BLaER1 treated with 17β-estradiol and CSF1 and Interleukin-3, amounts not matched to agents 10 nM and 100 nM (cell line): ENCODE data around the gene SART1.
"Not testable (repeated sequence)": the region's sequence is repeated elsewhere in the genome, so short reads cannot be mapped to it uniquely, and the experiment has no call there.

Source experiments
- H3K27ac ChIP-seq, 11 experiments: shearing (Covaris generic); formaldehyde crosslinking; 2 replicates each; pipeline ENCODE4 v1.8.1; 2022
- H3K27me3 ChIP-seq, 11 experiments: shearing (Covaris generic); formaldehyde crosslinking; 2 replicates each; pipeline ENCODE4 v1.8.1; 2022
- H3K36me3 ChIP-seq, 11 experiments: shearing (Covaris generic); formaldehyde crosslinking; 2 replicates each; pipeline ENCODE4 v1.8.1; 2022
- H3K4me1 ChIP-seq, 10 experiments: shearing (Covaris generic); formaldehyde crosslinking; 2 replicates each; pipeline ENCODE4 v1.8.1; 2022
- H3K4me2 ChIP-seq, 11 experiments: shearing (Covaris generic); formaldehyde crosslinking; 2 replicates each; pipeline ENCODE4 v1.8.1; 2022
- H3K4me3 ChIP-seq, 10 experiments: shearing (Covaris generic); formaldehyde crosslinking; 2 replicates each; pipeline ENCODE4 v1.8.1; 2022
- H3K9ac ChIP-seq, 11 experiments: shearing (Covaris generic); formaldehyde crosslinking; 2 replicates each; pipeline ENCODE4 v1.8.1; 2022
- H3K9me3 ChIP-seq, 11 experiments: shearing (Covaris generic); formaldehyde crosslinking; replicated peaks in 1 of 11; 2 replicates each; pipeline ENCODE4 v1.8.1; 2022
- H4K20me1 ChIP-seq, 11 experiments: shearing (Covaris generic); formaldehyde crosslinking; 2 replicates each; pipeline ENCODE4 v1.8.1; 2022
- Cebpa-rat ChIP-seq, 11 experiments: shearing (Covaris generic); IDR thresholded peaks; 2 replicates each; pipeline ENCODE4 v1.8.1; 2022

Gene SART1

DNA sequence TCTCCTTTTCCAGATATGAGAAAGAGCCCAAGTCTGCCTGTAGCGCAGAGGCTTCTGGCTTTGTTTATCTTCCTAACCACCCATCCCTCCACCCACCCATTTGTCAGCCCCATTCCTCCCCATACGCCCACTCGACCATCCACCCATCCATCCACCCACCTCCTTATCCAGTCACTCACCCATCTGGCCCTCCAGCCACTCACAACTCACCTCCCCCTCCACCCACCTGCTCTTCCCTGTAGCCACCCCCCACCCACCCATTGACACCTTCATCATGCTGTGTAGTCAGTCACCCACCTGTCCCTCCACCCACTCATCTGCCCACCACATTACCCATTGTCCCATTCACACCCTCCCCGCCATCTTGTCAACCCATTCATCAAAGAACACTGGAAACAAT, 55.8 kb downstream of the SART1 start:
- Histone ChIP-seq H3K27ac (no peak overlapping the region), H3K4me2 (no peak overlapping the region), H3K27me3 (peaks cover 0 to under 1% (median under 1%) of the 10 kb centered on the region in 11 experiments; a peak in 7 of 22 replicates), H3K9ac (no peak overlapping the region), H3K9me3 (no peaks in the 10 kb centered on the region), H3K36me3 (no peaks in the 10 kb centered on the region), H4K20me1 (peaks cover 0 to 7% (median 0%) of the 10 kb centered on the region in 11 experiments; a peak in 1 of 22 replicates), H3K4me3 (no peak overlapping the region), H3K4me1 (peaks cover 31 to 64% (median 53%) of the 10 kb centered on the region in 10 experiments)
- no peak for TF ChIP-seq Cebpa-rat (IDR thresholded peaks at IDR 0.05)

DNA sequence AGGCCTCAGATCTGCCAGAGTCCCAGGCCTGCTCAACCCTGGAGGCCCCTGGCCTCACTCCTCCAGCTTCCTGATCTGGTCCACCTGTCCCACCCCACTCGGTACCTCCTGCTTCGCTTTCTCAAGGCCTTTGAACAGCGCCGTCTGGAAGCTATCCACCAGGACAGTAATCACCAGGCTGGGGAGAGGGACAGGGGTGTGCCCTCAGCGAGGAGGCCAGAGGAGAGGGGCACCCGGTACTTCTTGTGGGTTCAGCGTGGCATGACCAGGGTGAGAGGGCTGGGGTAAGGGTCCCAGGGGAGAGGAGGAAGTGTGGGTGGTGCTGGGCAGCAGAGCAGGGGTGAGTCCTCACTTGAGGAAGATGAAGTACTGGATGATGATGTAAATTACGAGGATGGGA, 58.7 kb downstream of the SART1 start:
- Histone ChIP-seq H3K4me3 (peak overlapping the region in 4 of 10 experiments; percentile 23 to 49 (median 36); a peak in 6 of 20 replicates), H3K27ac (peak overlapping the region in 10 of 11 experiments; percentile 2 to 77 (median 56); a peak in 15 of 22 replicates), H3K9me3 (no peaks in the 10 kb centered on the region), H3K36me3 (no peaks in the 10 kb centered on the region), H3K9ac (peak overlapping the region in 10 of 11 experiments; percentile 25 to 65 (median 50); a peak in 15 of 22 replicates), H3K4me2 (peak overlapping the region; percentile 71 to 99 (median 95)), H4K20me1 (peaks cover 0 to under 1% (median 0%) of the 10 kb centered on the region in 11 experiments; a peak in 1 of 22 replicates), H3K27me3 (peaks cover 0 to 7% (median 0%) of the 10 kb centered on the region in 11 experiments; a peak in 2 of 22 replicates), H3K4me1 (peaks cover 29 to 46% (median 42%) of the 10 kb centered on the region in 10 experiments)
- TF ChIP-seq Cebpa-rat (IDR thresholded peaks at IDR 0.05): no peak

DNA sequence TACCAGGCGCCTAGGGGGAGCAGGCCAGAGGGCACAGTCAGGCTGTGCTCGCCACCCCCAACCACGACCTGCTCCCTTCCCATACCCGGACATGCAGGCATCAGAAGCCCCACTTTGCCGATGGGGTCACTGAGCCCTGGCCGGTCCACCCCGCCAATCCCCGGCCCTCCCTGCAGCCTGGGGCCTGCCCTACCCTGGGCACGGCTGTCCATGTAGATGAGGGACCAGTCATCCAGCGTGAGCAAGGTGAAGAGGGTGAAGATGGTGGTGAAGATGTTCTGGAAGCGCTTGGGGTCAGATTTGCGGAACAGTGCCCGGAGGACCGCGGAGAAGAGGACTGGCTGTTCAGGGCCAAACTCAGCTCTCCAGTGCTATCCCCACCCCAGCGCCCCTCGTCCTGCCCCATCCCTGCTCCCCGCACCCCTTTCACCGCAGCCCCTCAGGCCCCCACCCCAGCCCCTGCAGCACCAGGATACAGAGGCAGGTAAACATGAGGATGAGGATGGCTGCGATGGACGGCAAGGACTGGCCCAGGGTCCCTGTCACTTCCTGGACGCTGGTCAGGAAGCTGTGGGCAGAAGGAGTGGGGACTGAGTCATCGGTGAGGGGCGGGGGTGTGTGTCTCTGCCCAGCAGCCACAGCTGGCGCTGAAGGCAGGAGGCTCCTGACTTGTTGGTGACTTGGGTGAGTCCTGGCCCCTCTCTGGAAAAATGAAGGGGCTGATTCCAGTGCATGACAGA, 59.3 kb downstream of the SART1 start:
- Histone ChIP-seq H3K4me2 (peak overlapping the region; percentile 71 to 99 (median 95)), H3K4me3 (peak overlapping the region in 6 of 10 experiments; percentile 11 to 49 (median 30); a peak in 9 of 20 replicates)

DNA sequence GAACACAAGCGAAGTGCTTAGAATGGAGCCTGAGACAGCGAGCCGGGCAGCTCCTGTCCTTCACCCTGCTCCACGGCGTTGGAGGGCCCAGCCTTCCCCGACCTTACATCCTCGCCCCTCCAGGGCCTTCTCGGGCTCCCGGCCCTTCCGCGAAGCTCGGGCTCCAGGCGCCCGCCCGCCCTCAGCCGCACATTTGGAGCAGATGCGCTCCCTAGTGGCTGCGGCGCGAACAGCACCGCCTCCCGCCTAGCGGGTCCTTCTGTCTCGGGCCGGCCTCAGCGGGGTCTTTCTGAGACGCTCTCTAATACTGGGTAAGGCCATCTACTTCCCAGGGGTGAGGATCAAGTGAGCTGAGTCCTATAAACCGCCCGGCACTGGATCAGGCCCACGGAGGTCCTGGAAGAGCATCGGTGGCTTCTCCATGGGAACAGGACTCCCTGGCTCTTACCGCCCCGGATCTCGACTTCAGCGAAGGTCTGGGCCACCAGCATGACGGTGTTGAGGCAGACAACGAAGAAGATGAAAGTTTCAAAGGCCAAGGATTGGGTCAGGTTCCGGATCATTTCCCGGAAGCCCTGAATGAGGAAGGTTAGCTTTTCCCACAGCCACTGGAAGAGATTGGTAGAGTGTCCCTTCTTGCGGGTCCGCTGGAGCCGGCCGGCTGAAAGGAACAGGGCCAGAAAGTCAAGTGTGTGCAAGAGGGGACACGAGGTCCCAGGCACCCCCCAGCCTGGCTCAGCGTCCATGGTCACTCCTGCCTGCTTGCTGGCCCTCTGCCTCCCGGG, 61.1 kb downstream of the SART1 start:
- Histone ChIP-seq H3K9ac (peak overlapping the region in 9 of 11 experiments; percentile 5 to 47 (median 39); a peak in 10 of 22 replicates), H3K36me3 (no peaks in the 10 kb centered on the region), H3K4me1 (peaks cover 21 to 36% (median 28%) of the 10 kb centered on the region in 10 experiments), H3K4me3 (no peak overlapping the region), H3K4me2 (peak overlapping the region; percentile 49 to 99 (median 95); a peak in 20 of 22 replicates), H4K20me1 (no peaks in the 10 kb centered on the region), H3K9me3 (no peaks in the 10 kb centered on the region), H3K27me3 (peaks cover 0 to 7% (median 0%) of the 10 kb centered on the region in 11 experiments; a peak in 2 of 22 replicates), H3K27ac (peak overlapping the region in 2 of 11 experiments; percentile 42 to 45; a peak in 2 of 22 replicates)
- TF ChIP-seq Cebpa-rat (IDR thresholded peaks at IDR 0.05): no peak

More for the DNA sequence above, 59.3 kb downstream of the SART1 start:
- H3K4me1 ChIP-seq: peaks cover 29 to 40% (median 36%) of the 10 kb centered on the region in 10 experiments
- no peaks in the 10 kb centered on the region for H3K36me3 ChIP-seq
- TF ChIP-seq Cebpa-rat (IDR thresholded peaks at IDR 0.05): no peak
- H3K9ac ChIP-seq: peak overlapping the region; percentile 38 to 71 (median 50); a peak in 19 of 22 replicates
- H3K27me3 ChIP-seq: peaks cover 0 to 7% (median 0%) of the 10 kb centered on the region in 11 experiments; a peak in 2 of 22 replicates
- H3K27ac ChIP-seq: peak overlapping the region in 10 of 11 experiments; percentile 12 to 77 (median 58); a peak in 16 of 22 replicates
- no peaks in the 10 kb centered on the region for H4K20me1 ChIP-seq
- H3K9me3 ChIP-seq: no peaks in the 10 kb centered on the region

DNA sequence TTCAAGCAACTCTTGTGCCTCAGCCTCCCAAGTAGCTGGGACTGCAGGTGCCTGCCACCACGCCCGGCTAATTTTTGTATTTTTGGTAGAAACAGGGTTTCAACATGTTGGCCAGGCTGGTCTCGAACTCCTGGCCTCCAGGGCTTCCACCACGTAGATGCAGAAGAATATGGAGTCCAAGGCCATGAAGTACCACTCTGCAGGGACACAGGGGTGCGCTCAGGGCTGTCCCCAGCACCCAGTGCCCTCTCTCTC, 61.6 kb downstream of the SART1 start:
- H3K9me3 ChIP-seq, H4K20me1 ChIP-seq, H3K27ac ChIP-seq, H3K27me3 ChIP-seq, H3K36me3 ChIP-seq, H3K4me3 ChIP-seq: not testable (repeated sequence)
- 0 out of 22 replicates have a peak overlapping the region, but pooled peaks of 2 of the 11 experiments have one; percentile 7 to 41 for H3K9ac ChIP-seq
- 0 out of 22 replicates have a peak overlapping the region, but pooled peaks of 1 of the 11 experiments have one; percentile 95 for H3K4me2 ChIP-seq
- peaks cover 21 to 36% (median 28%) of the 10 kb centered on the region in 10 experiments for H3K4me1 ChIP-seq

DNA sequence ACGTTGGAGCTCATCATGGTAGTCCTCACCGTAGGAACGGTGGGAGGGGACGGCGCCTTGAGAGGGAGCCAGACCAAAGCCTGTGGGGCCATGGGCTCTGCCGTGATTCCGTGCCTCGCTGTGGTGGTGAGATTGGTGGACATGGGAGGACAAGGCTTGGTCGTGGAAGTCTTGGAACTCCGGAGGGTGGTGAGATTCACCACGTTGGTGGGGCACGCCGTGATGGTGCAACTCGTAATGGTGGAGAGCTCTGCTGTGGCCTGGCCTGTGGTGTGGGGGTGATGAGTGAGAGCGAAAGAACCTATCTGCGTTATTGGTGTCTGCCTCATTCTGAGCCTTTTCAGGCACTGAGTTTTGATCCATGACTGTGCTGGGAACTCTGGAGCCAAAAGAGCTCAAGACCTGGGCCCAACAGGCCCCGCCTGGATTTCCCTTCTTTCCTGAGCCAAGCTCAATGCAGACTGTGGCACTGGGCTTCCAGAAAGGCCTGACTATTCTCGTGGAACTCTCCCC, 64.5 kb downstream of the SART1 start, which contains the start of gene CATSPER1:
CATSPER1 (minus strand) TSS at position 463 of the 513 bp plus-strand sequence; CDS start at position 363, 100 bp downstream.
- peaks cover 0 to 7% (median 0%) of the 10 kb centered on the region in 11 experiments; a peak in 2 of 22 replicates for H3K27me3 ChIP-seq
- H3K4me3 ChIP-seq: no peak within 1 kb of the TSS
- no peaks in the 10 kb centered on the region for H4K20me1 ChIP-seq
- H3K36me3 ChIP-seq: no peaks in the 10 kb centered on the region
- H3K9ac ChIP-seq: no peak within 1 kb of the TSS
- H3K27ac ChIP-seq: no peak within 1 kb of the TSS
- H3K4me1 ChIP-seq: peaks cover 8 to 18% (median 13%) of the 10 kb centered on the region in 10 experiments
- H3K9me3 ChIP-seq: no peaks in the 10 kb centered on the region
- TF ChIP-seq Cebpa-rat (IDR thresholded peaks at IDR 0.05): no peak
- no peak within 1 kb of the TSS for H3K4me2 ChIP-seq
